ENCODE results near the gene WDFY4.

DNA sequence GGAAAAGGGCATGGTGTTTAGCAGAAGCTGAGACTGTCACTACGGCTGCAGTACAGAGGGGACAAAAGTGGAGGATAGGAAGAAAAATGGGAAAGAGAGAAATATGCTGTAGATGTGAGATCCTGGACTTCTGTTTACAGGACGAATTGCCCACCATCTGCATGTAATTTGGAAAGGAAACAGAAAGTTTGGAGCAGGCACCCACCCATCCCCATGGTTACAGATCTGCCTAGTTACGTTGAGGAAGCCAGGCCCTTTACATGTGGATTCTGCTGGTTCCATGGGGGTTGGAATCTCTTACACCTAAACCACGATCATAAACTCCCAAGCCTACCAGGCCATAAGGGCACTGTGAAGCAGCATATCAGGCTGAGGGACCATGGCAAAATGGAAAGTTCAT, 84.3 kb downstream of the WDFY4 start:
- TF ChIP-seq, protein P1, sequence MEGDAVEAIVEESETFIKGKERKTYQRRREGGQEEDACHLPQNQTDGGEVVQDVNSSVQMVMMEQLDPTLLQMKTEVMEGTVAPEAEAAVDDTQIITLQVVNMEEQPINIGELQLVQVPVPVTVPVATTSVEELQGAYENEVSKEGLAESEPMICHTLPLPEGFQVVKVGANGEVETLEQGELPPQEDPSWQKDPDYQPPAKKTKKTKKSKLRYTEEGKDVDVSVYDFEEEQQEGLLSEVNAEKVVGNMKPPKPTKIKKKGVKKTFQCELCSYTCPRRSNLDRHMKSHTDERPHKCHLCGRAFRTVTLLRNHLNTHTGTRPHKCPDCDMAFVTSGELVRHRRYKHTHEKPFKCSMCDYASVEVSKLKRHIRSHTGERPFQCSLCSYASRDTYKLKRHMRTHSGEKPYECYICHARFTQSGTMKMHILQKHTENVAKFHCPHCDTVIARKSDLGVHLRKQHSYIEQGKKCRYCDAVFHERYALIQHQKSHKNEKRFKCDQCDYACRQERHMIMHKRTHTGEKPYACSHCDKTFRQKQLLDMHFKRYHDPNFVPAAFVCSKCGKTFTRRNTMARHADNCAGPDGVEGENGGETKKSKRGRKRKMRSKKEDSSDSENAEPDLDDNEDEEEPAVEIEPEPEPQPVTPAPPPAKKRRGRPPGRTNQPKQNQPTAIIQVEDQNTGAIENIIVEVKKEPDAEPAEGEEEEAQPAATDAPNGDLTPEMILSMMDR (conservative IDR thresholded peaks at IDR 0.05 in 1 of 2, IDR thresholded peaks at IDR 0.05 in 1 of 2; ENCODE audit: extremely low read depth in 1 of 2, insufficient read depth in 1 of 2, low read depth in 1 of 2, low read length in 2 of 2): no peak
- no peak for TF ChIP-seq EZH2 (IDR thresholded peaks at IDR 0.05; ENCODE audit: borderline replicate concordance, low read length)

Measured in mammary epithelial cell (primary cell).